Parathyroid adenoma (tissue), 2 donors: Measurements from ENCODE around the gene ALDH1L1.

Source experiments
- H2AFZ ChIP-seq: fragments of 300-600 bp; sonication (generic); one replicate; pipeline ENCODE4 v1.7.0; 2017; ENCODE audit warnings: antibody characterized with exemption, mild to moderate bottlenecking
- H3K27ac ChIP-seq: fragments of 300-600 bp; sonication (generic); one replicate; pipeline ENCODE4 v1.7.0; 2017
- H3K27me3 ChIP-seq: fragments of 300-600 bp; sonication (generic); one replicate; pipeline ENCODE4 v1.7.0; 2017; ENCODE audit warnings: low read length; ENCODE audit not compliant: control insufficient read depth, insufficient read depth
- H3K36me3 ChIP-seq: fragments of 300-600 bp; sonication (generic); one replicate; pipeline ENCODE4 v1.7.0; 2017; ENCODE audit warnings: low read length; ENCODE audit not compliant: control insufficient read depth, insufficient read depth
- H3K4me1 ChIP-seq: fragments of 300-600 bp; sonication (generic); one replicate; pipeline ENCODE4 v1.7.0; 2017; ENCODE audit warnings: control low read depth
- H3K4me2 ChIP-seq: fragments of 300-600 bp; sonication (generic); one replicate; pipeline ENCODE4 v1.7.0; 2017; ENCODE audit warnings: low read length
- H3K4me3 ChIP-seq: fragments of 300-600 bp; sonication (generic); one replicate; pipeline ENCODE4 v1.7.0; 2017; ENCODE audit warnings: low read depth, low read length
- H3K79me2 ChIP-seq: fragments of 300-600 bp; sonication (generic); one replicate; pipeline ENCODE4 v1.7.0; 2017; ENCODE audit warnings: control low read depth
- H3K9ac ChIP-seq: fragments of 300-600 bp; sonication (generic); one replicate; pipeline ENCODE4 v1.7.0; 2017; ENCODE audit warnings: mild to moderate bottlenecking
- H3K9me3 ChIP-seq: fragments of 300-600 bp; sonication (generic); one replicate; pipeline ENCODE4 v1.7.0; 2017; ENCODE audit warnings: low read length; ENCODE audit not compliant: control insufficient read depth
- TF ChIP-seq, protein P1 (sequence below): fragments of 300-600 bp; sonication (generic); IDR thresholded peaks from one replicate; pipeline ENCODE4 v1.7.0; 2017; ENCODE audit warnings: antibody characterized with exemption, mild to moderate bottlenecking
- donor health status: primary hyperparathyroidism.

ALDH1L1 gene

DNA sequence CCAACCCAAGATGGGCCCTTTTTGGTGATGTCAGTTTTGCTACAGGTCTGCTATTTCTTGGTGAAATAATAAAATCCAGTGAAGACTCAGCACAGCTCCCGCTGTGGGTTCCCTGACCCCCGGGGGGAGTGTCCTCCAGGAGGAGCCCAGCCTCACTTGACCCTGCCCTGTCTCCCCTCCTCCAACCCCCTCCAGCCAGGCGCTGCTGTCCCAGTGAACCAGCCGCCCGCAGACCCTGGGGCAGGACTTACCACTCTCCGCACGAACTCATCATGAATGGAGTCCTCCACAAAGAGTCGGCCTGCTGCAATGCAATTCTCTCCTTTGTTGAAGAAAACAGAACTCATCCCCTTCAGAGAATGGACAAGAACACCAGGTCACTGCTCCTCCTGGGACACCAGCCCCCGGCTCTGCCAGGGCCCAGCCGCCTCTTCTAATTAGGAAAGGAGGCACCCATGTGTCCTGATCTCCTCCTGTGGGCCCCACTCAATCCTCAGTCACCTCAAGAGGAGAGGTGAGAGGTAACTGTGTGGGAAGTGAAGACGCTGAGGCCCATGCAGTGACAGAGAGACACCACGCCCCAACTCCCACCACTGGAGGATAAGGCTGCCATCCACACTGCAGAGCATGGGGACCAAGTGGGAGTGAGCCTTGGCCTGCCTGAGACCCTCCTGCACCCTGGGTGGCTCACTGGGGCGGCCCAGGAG lies 67.7 kb downstream of the ALDH1L1 start:
- no peaks in the 10 kb centered on the region for H3K79me2 ChIP-seq
- TF ChIP-seq, protein P1, sequence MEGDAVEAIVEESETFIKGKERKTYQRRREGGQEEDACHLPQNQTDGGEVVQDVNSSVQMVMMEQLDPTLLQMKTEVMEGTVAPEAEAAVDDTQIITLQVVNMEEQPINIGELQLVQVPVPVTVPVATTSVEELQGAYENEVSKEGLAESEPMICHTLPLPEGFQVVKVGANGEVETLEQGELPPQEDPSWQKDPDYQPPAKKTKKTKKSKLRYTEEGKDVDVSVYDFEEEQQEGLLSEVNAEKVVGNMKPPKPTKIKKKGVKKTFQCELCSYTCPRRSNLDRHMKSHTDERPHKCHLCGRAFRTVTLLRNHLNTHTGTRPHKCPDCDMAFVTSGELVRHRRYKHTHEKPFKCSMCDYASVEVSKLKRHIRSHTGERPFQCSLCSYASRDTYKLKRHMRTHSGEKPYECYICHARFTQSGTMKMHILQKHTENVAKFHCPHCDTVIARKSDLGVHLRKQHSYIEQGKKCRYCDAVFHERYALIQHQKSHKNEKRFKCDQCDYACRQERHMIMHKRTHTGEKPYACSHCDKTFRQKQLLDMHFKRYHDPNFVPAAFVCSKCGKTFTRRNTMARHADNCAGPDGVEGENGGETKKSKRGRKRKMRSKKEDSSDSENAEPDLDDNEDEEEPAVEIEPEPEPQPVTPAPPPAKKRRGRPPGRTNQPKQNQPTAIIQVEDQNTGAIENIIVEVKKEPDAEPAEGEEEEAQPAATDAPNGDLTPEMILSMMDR: no peak
- H3K9ac ChIP-seq: no peak overlapping the region
- no peaks in the 10 kb centered on the region for H3K9me3 ChIP-seq
- no peak overlapping the region for H3K4me3 ChIP-seq
- H3K4me1 ChIP-seq: no peaks in the 10 kb centered on the region
- no peak overlapping the region for H2AFZ ChIP-seq
- H3K4me2 ChIP-seq: no peak overlapping the region
- H3K27ac ChIP-seq: no peak overlapping the region
- H3K36me3 ChIP-seq: no peaks in the 10 kb centered on the region
- H3K27me3 ChIP-seq: no peaks in the 10 kb centered on the region

DNA sequence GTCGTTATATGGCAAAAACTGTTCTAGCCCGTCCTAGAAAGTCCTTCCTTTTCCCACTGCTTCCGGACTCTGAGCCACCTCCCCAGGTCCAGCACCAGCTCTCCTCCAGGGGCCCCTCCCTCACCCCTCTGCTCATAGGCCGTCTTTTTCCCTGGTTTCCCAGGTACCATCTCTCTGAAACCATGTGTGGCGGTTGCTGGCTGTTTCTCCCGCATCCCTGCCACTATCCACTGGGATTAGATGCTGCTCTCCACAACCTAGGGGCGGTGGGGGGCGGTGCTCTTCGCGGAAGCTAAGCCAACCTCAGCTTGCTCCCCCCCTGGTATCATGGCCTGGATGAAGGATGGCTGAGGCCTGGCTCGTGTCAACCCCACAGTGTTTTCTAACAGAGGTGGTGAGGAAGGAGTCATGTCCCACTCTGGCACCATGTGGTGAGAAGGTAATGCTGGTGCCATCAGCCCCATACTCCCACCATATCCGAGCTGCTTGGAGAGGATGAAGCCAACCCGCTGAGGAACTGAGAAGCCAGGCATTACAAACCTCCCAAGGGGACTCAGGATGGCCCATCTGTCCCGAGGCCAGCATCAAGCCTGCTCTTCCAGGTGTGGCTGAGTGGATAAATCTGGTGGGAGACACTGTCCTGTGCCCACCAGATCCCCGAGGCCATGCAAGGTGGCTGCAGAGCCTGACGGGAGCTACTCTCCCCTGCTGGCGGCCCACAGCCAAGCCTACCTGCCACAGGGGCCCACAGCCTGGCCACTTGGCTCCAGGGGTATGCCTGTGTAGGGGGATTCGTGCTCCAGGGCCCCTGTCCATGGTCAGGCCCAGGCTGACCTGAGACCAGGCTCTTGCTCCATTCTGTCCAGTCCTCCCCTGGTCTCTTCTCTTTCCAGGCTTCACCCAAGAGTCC lies 68.6 kb downstream of the ALDH1L1 start:
- Histone ChIP-seq H2AFZ (no peak overlapping the region), H3K36me3 (no peaks in the 10 kb centered on the region), H3K4me1 (no peaks in the 10 kb centered on the region), H3K9me3 (no peaks in the 10 kb centered on the region), H3K27ac (no peak overlapping the region), H3K4me2 (no peak overlapping the region), H3K79me2 (no peaks in the 10 kb centered on the region), H3K27me3 (no peaks in the 10 kb centered on the region), H3K4me3 (no peak overlapping the region), H3K9ac (no peak overlapping the region)
- TF ChIP-seq, protein P1: no peak

DNA sequence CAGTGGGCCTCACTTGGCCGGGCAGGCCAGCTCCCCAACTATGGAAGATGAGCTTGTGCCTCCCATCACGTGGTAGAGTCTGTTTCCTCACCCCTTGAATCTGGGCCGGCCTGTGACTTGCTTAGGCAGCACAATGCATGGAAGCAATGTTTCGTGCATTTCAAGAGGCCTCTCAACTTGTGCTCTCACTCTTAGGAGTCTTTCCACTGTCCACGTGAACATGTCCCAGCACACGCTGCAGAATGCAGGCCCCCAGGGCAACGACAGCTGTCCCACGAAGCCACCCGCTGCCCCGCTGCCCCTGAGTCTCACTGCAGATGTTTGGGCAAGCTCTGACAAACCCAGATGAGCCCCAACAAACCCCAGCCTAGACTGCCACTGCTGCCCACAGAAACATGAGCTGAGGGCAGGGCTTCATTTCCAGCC lies 69.2 kb downstream of the ALDH1L1 start:
- Histone ChIP-seq H3K27me3 (no peaks in the 10 kb centered on the region), H3K27ac (no peak overlapping the region), H3K9me3 (no peaks in the 10 kb centered on the region), H3K79me2 (no peaks in the 10 kb centered on the region), H3K4me1 (no peaks in the 10 kb centered on the region), H3K4me2 (no peak overlapping the region), H3K9ac (no peak overlapping the region), H3K36me3 (no peaks in the 10 kb centered on the region), H3K4me3 (no peak overlapping the region), H2AFZ (no peak overlapping the region)
- TF ChIP-seq, protein P1: no peak

DNA sequence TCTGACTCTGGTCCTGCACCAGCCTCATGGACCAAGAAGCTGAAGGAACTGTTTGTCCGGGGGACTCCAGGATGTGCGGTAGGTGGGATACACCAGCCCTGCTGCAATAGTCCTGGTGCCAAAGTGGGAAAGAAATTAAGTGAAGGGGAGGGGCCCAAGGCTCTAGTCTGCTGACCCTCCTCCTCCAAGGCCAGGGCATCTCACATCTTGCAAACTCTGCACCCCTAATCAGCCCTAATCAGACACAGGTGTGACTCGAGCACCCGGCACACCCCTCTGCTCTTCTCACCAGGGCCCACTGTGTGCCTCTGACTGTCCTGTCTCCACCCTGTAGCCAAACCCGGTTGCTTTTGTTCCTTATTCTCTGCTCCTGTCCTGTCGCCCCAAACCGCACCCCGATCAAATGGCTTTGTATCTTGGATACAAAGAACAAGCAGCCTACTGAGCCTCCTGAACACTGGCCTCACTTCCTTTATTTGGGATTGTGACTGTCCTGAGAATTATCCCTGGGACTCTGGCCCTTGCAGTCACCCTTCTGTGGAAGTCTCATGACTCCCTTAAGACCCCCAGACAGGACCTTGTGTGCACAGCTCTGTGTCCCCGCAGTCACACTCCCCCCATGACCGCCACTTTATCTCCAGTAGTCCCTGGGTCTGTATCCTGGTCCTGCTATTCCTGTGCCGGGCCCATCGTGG lies 69.8 kb downstream of the ALDH1L1 start:
- H3K27me3 ChIP-seq: no peaks in the 10 kb centered on the region
- no peaks in the 10 kb centered on the region for H3K4me1 ChIP-seq
- H3K36me3 ChIP-seq: no peaks in the 10 kb centered on the region
- H2AFZ ChIP-seq: no peak overlapping the region
- H3K79me2 ChIP-seq: no peaks in the 10 kb centered on the region
- H3K4me3 ChIP-seq: no peak overlapping the region
- no peak overlapping the region for H3K9ac ChIP-seq
- H3K4me2 ChIP-seq: no peak overlapping the region
- no peak overlapping the region for H3K27ac ChIP-seq
- TF ChIP-seq, protein P1: no peak
- no peaks in the 10 kb centered on the region for H3K9me3 ChIP-seq
